HEK293 (cell line): ENCODE results near the gene CHRM5.

Experiments used
- BCL11B ChIP-seq: fragments of 450-650 bp; formaldehyde crosslinking; IDR thresholded peaks from 2 replicates; pipeline ENCODE4 v1.5.1; 2016; ENCODE audit warnings: low read depth, missing biosample characterization, missing genetic modification characterization
- ZNF24 ChIP-seq: fragments of 450-650 bp; formaldehyde crosslinking; IDR thresholded peaks from 2 replicates; pipeline ENCODE4 v1.5.1; 2016; ENCODE audit warnings: missing biosample characterization, missing genetic modification characterization
- TF ChIP-seq, protein P1 (sequence below): fragments of 450-650 bp; formaldehyde crosslinking; IDR thresholded peaks from 2 replicates; pipeline ENCODE4 v1.5.1; 2016; ENCODE audit warnings: missing biosample characterization, missing genetic modification characterization
- TF ChIP-seq, protein P2 (sequence below): fragments of 450-650 bp; formaldehyde crosslinking; IDR thresholded peaks from 2 replicates; pipeline ENCODE4 v1.5.1; 2016; ENCODE audit warnings: missing biosample characterization, missing genetic modification characterization

GRCh38 chr15:34018021-34018645 is 49.8 kb downstream of the CHRM5 start:
- TF ChIP-seq, protein P1, sequence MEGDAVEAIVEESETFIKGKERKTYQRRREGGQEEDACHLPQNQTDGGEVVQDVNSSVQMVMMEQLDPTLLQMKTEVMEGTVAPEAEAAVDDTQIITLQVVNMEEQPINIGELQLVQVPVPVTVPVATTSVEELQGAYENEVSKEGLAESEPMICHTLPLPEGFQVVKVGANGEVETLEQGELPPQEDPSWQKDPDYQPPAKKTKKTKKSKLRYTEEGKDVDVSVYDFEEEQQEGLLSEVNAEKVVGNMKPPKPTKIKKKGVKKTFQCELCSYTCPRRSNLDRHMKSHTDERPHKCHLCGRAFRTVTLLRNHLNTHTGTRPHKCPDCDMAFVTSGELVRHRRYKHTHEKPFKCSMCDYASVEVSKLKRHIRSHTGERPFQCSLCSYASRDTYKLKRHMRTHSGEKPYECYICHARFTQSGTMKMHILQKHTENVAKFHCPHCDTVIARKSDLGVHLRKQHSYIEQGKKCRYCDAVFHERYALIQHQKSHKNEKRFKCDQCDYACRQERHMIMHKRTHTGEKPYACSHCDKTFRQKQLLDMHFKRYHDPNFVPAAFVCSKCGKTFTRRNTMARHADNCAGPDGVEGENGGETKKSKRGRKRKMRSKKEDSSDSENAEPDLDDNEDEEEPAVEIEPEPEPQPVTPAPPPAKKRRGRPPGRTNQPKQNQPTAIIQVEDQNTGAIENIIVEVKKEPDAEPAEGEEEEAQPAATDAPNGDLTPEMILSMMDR: no peak
- TF ChIP-seq ZNF24 (tag by site-specific recombination) (no peak), BCL11B (tag by site-specific recombination) (no peak)
- TF ChIP-seq, protein P2, sequence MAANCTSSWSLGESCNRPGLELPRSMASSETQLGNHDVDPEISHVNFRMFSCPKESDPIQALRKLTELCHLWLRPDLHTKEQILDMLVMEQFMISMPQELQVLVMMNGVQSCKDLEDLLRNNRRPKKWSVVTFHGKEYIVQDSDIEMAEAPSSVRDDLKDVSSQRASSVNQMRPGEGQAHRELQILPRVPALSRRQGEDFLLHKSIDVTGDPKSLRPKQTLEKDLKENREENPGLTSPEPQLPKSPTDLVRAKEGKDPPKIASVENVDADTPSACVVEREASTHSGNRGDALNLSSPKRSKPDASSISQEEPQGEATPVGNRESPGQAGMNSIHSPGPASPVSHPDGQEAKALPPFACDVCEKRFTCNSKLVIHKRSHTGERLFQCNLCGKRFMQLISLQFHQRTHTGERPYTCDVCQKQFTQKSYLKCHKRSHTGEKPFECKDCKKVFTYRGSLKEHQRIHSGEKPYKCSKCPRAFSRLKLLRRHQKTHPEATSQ: no peak
